A549 (cell line): Measurements from ENCODE around the gene SLC41A1. TPM values are rescaled to one million over a fixed set of nuclear protein-coding genes. Genes with fewer than 3 reads are reported as not detected.

ENCODE experiments used
- ATAC-seq, 2 experiments: fragments of 200-7000 bp in 1 of 2; fragments of >200 bp in 1 of 2; cut with Nextera tagmentation in 1 of 2; cut with Tn5 transposase in 1 of 2; 3 replicates each; pipeline versions ENCODE4 v1.8.0 to v1.9.1; 2018 to 2020; ENCODE audit warnings: mild to moderate bottlenecking in 1 of 2, moderate library complexity in 1 of 2
- CTCF ChIA-PET: fragments of 300-600 bp; sonication (Branson Sonifier 250); formaldehyde crosslinking; extraction: SDS; loops from one replicate; lab custom pipeline; 2021; ENCODE audit warnings: antibody characterized with exemption, inconsistent platforms; lab: Yijun Ruan, JAX
- POLR2A ChIA-PET: fragments of 350-600 bp; formaldehyde crosslinking; extraction: SDS; loops from one replicate; lab custom pipeline; 2021; ENCODE audit warnings: antibody characterized with exemption, inconsistent platforms; lab: Yijun Ruan, JAX
- DNase-seq, 2 experiments: peaks; one replicate each; pipeline versions ENCODE4 v3.0.0 to v3.0.0-alpha.2; 2011 to 2016; ENCODE audit warnings: low read depth in 1 of 2, low spot score in 1 of 2
- FAIRE-seq: peaks from 2 replicates; lab custom pipeline; 2011; peaks lifted over from hg19 to GRCh38; lab: Jason Lieb, UNC
- H3K27ac ChIP-seq, 2 experiments: fragments of >200 bp; sonication (Bioruptor Twin); formaldehyde crosslinking; 3 replicates each; pipeline ENCODE4 v1.5.1; 2016 to 2017
- H3K4me1 ChIP-seq: fragments of >200 bp; sonication (Bioruptor Twin); formaldehyde crosslinking; 3 replicates; pipeline ENCODE4 v1.6.1; 2016
- H3K4me2 ChIP-seq: fragments of >200 bp; sonication (Bioruptor Twin); formaldehyde crosslinking; 3 replicates; pipeline ENCODE4 v1.6.1; 2016
- H3K4me3 ChIP-seq: fragments of >200 bp; sonication (Bioruptor Twin); formaldehyde crosslinking; 3 replicates; pipeline ENCODE4 v1.5.1; 2016
- H3K9me3 ChIP-seq: fragments of >200 bp; sonication (Bioruptor Twin); formaldehyde crosslinking; 3 replicates; pipeline ENCODE4 v1.6.1; 2016
- BHLHE40 ChIP-seq: IDR thresholded peaks from 2 replicates; pipeline ENCODE4 v1.6.1; 2012; ENCODE audit warnings: low read depth, low read length, inconsistent platforms
- EP300 ChIP-seq, 2 experiments: fragments of >200 bp; sonication (Bioruptor Twin); formaldehyde crosslinking; IDR thresholded peaks; 2 replicates in 1 of 2; 3 replicates in 1 of 2; pipeline ENCODE4 v1.6.1; 2016 to 2017
- FOSB ChIP-seq: fragments of 250-450 bp; sonication (Bioruptor Pico); IDR thresholded peaks from 2 replicates; pipeline ENCODE4 v1.5.0; 2020; ENCODE audit warnings: mild to moderate bottlenecking, moderate library complexity
- FOXS1 ChIP-seq: fragments of 250-450 bp; sonication (Bioruptor Pico); IDR thresholded peaks from 2 replicates; pipeline ENCODE4 v1.5.0; 2020; ENCODE audit warnings: mild to moderate bottlenecking, moderate library complexity
- HEYL ChIP-seq: fragments of 250-450 bp; sonication (Bioruptor Pico); IDR thresholded peaks from 2 replicates; pipeline ENCODE4 v1.8.0; 2021; ENCODE audit warnings: mild to moderate bottlenecking, moderate library complexity
- HOXB13 ChIP-seq: fragments of 250-450 bp; sonication (Bioruptor Pico); IDR thresholded peaks from 2 replicates; pipeline ENCODE4 v1.5.0; 2020; ENCODE audit warnings: low read depth, mild to moderate bottlenecking, moderate library complexity
- JUN ChIP-seq, 2 experiments: fragments of >200 bp; sonication (Bioruptor Twin); formaldehyde crosslinking; IDR thresholded peaks; 2 replicates in 1 of 2; 3 replicates in 1 of 2; pipeline ENCODE4 v1.6.1; 2016 to 2017
- KDM1A ChIP-seq: fragments of 200-600 bp; sonication (generic); IDR thresholded peaks from 2 replicates; pipeline ENCODE4 v1.6.1; 2016; ENCODE audit warnings: low read depth, mild to moderate bottlenecking
- KDM5A ChIP-seq: fragments of 200-600 bp; sonication (generic); IDR thresholded peaks from 2 replicates; pipeline ENCODE4 v1.6.1; 2016; ENCODE audit warnings: antibody characterized with exemption, mild to moderate bottlenecking
- MYC ChIP-seq: IDR thresholded peaks from 2 replicates; pipeline ENCODE4 v1.6.1; 2012; ENCODE audit warnings: mild to moderate bottlenecking, inconsistent platforms, low read length, improper control_type of control experiment, borderline replicate concordance
- NR3C1 ChIP-seq: fragments of >200 bp; sonication (Bioruptor Twin); formaldehyde crosslinking; IDR thresholded peaks from 3 replicates; pipeline ENCODE4 v1.6.1; 2017
- RARB ChIP-seq: fragments of 250-450 bp; sonication (Bioruptor Pico); IDR thresholded peaks from 2 replicates; pipeline ENCODE4 v1.8.0; 2021; ENCODE audit warnings: mild to moderate bottlenecking, moderate library complexity
- SREBF2 ChIP-seq: fragments of 450-650 bp; IDR thresholded peaks from 2 replicates; pipeline ENCODE4 v1.6.1; 2014; ENCODE audit warnings: mild to moderate bottlenecking, moderate library complexity
- TFCP2L1 ChIP-seq: fragments of 250-450 bp; sonication (Bioruptor Pico); IDR thresholded peaks from 2 replicates; pipeline ENCODE4 v1.5.0; 2021; ENCODE audit warnings: mild to moderate bottlenecking
- ZFP36 ChIP-seq: fragments of 450-650 bp; IDR thresholded peaks from 2 replicates; pipeline ENCODE4 v1.6.1; 2014; ENCODE audit warnings: borderline replicate concordance; ENCODE audit not compliant: partially characterized antibody
- ZNF302 ChIP-seq: fragments of 250-450 bp; sonication (Bioruptor Pico); IDR thresholded peaks from 2 replicates; pipeline ENCODE4 v1.9.0; 2021; ENCODE audit warnings: inconsistent platforms, mild to moderate bottlenecking, moderate library complexity
- WGBS: methylation state at CpG from one replicate; pipeline ENCODE4 v1.1.6; 2017; ENCODE audit errors: missing lambda C conversion rate; 5-methylcytosine and 5-hydroxymethylcytosine counted together
- polyA plus RNA-seq, 4 experiments: library from polyadenylated mRNA; depleted of rRNA in 3 of 4; stranded (reverse); fragments of >200 nt; fragmentation: RNase III in 1 of 4; extraction: RNeasy Plus Mini Kit Qiagen cat#74134 plus additional on column Dnase treatment in 1 of 4; gene quantifications; 2 replicates in 3 of 4; 3 replicates in 1 of 4; pipeline ENCODE4 v1.2.3, GENCODE V29; 2011 to 2017
- TF ChIP-seq, protein P1 (sequence below): fragments of 250-450 bp; sonication (Bioruptor Pico); IDR thresholded peaks from 2 replicates; pipeline ENCODE4 v1.5.0; 2020; ENCODE audit warnings: low read depth, mild to moderate bottlenecking, moderate library complexity
- TF ChIP-seq, protein P2 (sequence below): fragments of 250-450 bp; sonication (Bioruptor Pico); IDR thresholded peaks from 2 replicates; pipeline ENCODE4 v1.5.0; 2021; ENCODE audit warnings: mild to moderate bottlenecking, moderate library complexity, borderline replicate concordance
- TF ChIP-seq, protein P3 (sequence below): IDR thresholded peaks from 2 replicates; pipeline ENCODE4 v1.6.1; 2012; ENCODE audit warnings: low read depth, borderline replicate concordance
- TF ChIP-seq, protein P4 (sequence below): fragments of >200 bp; sonication (Bioruptor Twin); formaldehyde crosslinking; IDR thresholded peaks from 3 replicates; pipeline ENCODE4 v1.6.1; 2016
- TF ChIP-seq, protein P5 (sequence below): fragments of >200 bp; sonication (Bioruptor Twin); formaldehyde crosslinking; IDR thresholded peaks from 2 replicates; pipeline ENCODE4 v1.6.1; 2016
- TF ChIP-seq, protein P6 (sequence below): IDR thresholded peaks from 2 replicates; pipeline ENCODE4 v1.6.1; 2012
- TF ChIP-seq, protein P7 (sequence below): IDR thresholded peaks from 2 replicates; pipeline ENCODE4 v1.6.1; 2012

SLC41A1 gene
- polyA plus RNA-seq, 2 of the 4 experiments (the other 2 are of a cell fraction) = 25.6 to 26.0 TPM

DNA sequence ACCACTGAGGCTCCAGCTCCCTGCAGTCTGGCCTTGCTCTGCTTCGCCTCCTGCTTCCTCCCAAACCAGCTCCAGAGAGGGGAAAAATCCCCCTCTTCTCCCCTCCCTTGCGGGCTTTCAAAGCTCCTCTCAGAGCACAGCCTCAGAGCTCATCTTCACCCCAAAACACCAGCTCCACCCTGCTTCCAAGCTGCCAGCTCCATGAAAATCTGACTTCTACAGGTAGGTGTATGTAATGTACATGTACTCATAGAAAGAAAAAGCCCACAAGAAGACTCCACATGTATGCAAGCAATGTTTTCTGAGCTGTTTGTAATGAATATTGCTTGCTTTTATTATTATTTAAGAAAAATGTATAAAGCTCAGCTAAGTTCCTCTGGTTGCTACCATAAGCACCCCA, 8.4 kb downstream of the SLC41A1 start:
- Histone ChIP-seq H3K4me1 (no peaks in the 10 kb centered on the region), H3K4me2 (no peak overlapping the region), H3K27ac (no peak overlapping the region), H3K4me3 (no peak overlapping the region), H3K9me3 (no peaks in the 10 kb centered on the region)
- DNase-seq = no peak
- POLR2A ChIA-PET = no interaction called here
- no peak for FAIRE-seq
- 91% methylated on average over 2 of the region's 2 CpGs for WGBS
- CTCF ChIA-PET = interaction anchor here (1.4 to 11.5 kb wide), 6 partner anchors 10 to 173 kb away, joined by 4 to 120 read pairs (median 6); no protein-coding TSS in a partner anchor
- TF ChIP-seq, protein P1, sequence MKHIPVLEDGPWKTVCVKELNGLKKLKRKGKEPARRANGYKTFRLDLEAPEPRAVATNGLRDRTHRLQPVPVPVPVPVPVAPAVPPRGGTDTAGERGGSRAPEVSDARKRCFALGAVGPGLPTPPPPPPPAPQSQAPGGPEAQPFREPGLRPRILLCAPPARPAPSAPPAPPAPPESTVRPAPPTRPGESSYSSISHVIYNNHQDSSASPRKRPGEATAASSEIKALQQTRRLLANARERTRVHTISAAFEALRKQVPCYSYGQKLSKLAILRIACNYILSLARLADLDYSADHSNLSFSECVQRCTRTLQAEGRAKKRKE (CRISPR knock-in tag) = no peak
- no peak for ATAC-seq

DNA sequence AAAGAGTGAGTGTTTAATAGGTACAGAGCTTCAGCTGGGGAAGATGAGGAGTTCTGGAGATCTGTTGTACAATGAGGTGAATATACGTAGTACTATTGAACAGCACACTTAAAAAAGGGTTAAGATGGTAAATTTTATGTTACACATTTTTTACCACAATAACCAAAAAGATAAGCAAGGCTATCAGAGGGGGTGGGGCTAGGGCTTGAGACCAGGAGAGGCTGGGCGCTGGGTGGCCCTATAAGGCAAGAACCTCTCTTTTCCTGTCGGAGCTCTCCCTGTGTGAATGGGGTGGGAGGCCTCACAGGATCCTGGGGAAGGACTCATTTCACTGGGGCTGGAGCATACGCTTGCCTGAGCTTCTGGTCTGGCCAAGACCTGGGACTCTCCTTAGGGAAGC, 9.0 kb downstream of the SLC41A1 start:
- Histone ChIP-seq H3K4me3 (no peak overlapping the region), H3K4me1 (no peaks in the 10 kb centered on the region), H3K9me3 (no peaks in the 10 kb centered on the region), H3K27ac (no peak overlapping the region), H3K4me2 (no peak overlapping the region)
- no peak for ATAC-seq
- no peak for DNase-seq
- TF ChIP-seq TFCP2L1 (CRISPR knock-in tag) (no peak), FOXS1 (CRISPR knock-in tag) (no peak), HOXB13 (CRISPR knock-in tag) (no peak), SREBF2 (no peak), EP300 (IDR thresholded peaks at IDR 0.05) (no peak), FOSB (CRISPR knock-in tag) (no peak), RARB (no peak)
- TF ChIP-seq, protein P2, sequence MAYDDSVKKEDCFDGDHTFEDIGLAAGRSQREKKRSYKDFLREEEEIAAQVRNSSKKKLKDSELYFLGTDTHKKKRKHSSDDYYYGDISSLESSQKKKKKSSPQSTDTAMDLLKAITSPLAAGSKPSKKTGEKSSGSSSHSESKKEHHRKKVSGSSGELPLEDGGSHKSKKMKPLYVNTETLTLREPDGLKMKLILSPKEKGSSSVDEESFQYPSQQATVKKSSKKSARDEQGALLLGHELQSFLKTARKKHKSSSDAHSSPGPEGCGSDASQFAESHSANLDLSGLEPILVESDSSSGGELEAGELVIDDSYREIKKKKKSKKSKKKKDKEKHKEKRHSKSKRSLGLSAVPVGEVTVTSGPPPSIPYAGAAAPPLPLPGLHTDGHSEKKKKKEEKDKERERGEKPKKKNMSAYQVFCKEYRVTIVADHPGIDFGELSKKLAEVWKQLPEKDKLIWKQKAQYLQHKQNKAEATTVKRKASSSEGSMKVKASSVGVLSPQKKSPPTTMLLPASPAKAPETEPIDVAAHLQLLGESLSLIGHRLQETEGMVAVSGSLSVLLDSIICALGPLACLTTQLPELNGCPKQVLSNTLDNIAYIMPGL = no peak
- TF ChIP-seq, protein P3, sequence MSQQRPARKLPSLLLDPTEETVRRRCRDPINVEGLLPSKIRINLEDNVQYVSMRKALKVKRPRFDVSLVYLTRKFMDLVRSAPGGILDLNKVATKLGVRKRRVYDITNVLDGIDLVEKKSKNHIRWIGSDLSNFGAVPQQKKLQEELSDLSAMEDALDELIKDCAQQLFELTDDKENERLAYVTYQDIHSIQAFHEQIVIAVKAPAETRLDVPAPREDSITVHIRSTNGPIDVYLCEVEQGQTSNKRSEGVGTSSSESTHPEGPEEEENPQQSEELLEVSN = no peak
- no peak for FAIRE-seq
- ChIA-PET CTCF (interaction anchor here (1.4 to 11.5 kb wide), 6 partner anchors 9 to 173 kb away, joined by 4 to 120 read pairs (median 6); no protein-coding TSS in a partner anchor), POLR2A (no interaction called here)
- 68% methylated on average over 4 of the region's 4 CpGs for WGBS

DNA sequence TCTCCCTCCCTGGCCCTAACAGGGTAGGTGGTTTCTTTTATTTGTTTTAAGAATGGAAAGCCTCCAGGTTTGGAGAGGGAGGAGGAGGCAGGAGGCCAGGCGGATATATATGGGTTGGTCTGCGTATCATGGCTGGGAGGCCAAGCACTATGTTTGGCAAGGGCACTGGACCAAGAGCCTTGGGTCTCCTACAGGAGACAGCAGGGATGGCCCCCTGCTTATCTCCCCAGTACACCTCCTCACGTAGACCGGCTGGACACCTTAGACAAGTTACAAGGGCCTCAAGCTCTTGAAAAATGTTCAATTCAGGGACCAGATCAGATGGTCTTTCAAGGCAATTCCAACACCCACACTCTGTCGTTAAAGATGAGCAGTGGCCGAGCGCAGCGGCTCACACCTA, 10.9 kb downstream of the SLC41A1 start:
- no peak for DNase-seq
- 97% methylated on average over 8 of the region's 8 CpGs for WGBS
- no peaks in the 10 kb centered on the region for H3K9me3 ChIP-seq
- ChIA-PET POLR2A (no interaction called here), CTCF (interaction anchor here (0.6 to 2.4 kb wide), 5 partner anchors 8 to 176 kb away, joined by 3 to 11 read pairs (median 6); no protein-coding TSS in a partner anchor)
- H3K27ac ChIP-seq = no peak overlapping the region
- TF ChIP-seq ZNF302 (no peak), KDM5A (no peak), NR3C1 (no peak), JUN (IDR thresholded peaks at IDR 0.05) (no peak), KDM1A (no peak), ZFP36 (no peak), EP300 (IDR thresholded peaks at IDR 0.05) (no peak), MYC (no peak), BHLHE40 (no peak), HEYL (CRISPR knock-in tag) (no peak)
- TF ChIP-seq, protein P4, sequence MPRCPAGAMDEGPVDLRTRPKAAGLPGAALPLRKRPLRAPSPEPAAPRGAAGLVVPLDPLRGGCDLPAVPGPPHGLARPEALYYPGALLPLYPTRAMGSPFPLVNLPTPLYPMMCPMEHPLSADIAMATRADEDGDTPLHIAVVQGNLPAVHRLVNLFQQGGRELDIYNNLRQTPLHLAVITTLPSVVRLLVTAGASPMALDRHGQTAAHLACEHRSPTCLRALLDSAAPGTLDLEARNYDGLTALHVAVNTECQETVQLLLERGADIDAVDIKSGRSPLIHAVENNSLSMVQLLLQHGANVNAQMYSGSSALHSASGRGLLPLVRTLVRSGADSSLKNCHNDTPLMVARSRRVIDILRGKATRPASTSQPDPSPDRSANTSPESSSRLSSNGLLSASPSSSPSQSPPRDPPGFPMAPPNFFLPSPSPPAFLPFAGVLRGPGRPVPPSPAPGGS = no peak
- TF ChIP-seq, protein P5, sequence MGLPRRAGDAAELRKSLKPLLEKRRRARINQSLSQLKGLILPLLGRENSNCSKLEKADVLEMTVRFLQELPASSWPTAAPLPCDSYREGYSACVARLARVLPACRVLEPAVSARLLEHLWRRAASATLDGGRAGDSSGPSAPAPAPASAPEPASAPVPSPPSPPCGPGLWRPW = no peak
- TF ChIP-seq, protein P6, sequence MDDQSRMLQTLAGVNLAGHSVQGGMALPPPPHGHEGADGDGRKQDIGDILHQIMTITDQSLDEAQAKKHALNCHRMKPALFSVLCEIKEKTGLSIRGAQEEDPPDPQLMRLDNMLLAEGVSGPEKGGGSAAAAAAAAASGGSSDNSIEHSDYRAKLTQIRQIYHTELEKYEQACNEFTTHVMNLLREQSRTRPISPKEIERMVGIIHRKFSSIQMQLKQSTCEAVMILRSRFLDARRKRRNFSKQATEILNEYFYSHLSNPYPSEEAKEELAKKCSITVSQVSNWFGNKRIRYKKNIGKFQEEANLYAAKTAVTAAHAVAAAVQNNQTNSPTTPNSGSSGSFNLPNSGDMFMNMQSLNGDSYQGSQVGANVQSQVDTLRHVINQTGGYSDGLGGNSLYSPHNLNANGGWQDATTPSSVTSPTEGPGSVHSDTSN = no peak
- TF ChIP-seq, protein P7, sequence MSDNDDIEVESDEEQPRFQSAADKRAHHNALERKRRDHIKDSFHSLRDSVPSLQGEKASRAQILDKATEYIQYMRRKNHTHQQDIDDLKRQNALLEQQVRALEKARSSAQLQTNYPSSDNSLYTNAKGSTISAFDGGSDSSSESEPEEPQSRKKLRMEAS = no peak
- no peak overlapping the region for H3K4me2 ChIP-seq
- H3K4me1 ChIP-seq = no peaks in the 10 kb centered on the region
- H3K4me3 ChIP-seq = no peak overlapping the region
- FAIRE-seq = no peak
- no peak for ATAC-seq
